ENCODE results near the gene PXT1.
A peak's percentile ranks its signal among the peaks of the same experiment; 100 is the strongest.
"Not testable (repeated sequence)": the region's sequence is repeated elsewhere in the genome, so short reads cannot be mapped to it uniquely, and the experiment has no call there.

PXT1 gene

DNA sequence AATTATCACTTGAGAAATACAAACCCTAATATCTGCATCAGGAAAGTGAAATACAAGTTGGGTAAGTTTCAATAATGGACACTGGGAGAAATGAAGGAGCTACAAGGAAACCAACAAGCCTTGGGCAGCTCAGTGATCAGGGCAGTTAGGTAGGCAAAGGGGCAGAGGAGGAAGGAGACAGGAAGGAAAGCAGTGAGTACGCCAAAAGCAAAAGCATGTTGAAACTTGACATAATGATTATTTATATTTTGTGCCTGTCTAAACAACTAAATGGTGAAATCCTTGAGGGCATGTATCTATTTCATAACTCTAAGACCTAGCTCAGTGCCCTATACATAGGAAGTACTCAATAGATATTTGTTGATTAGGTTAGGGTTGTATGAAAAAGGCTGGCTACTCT, 23.3 kb downstream of the PXT1 start:
- no peak for TF ChIP-seq POLR2AphosphoS5 (IDR thresholded peaks at IDR 0.05; ENCODE audit: low read depth, low read length)
- no peak for TF ChIP-seq POLR2A (IDR thresholded peaks at IDR 0.05; ENCODE audit: low read depth, low read length)
- no peak for TF ChIP-seq TAF1 (IDR thresholded peaks at IDR 0.05; ENCODE audit: borderline replicate concordance, low read depth, low read length)
- FAIRE-seq, result no peak
- no peak for DNase-seq (ENCODE audit: insufficient read length)

DNA sequence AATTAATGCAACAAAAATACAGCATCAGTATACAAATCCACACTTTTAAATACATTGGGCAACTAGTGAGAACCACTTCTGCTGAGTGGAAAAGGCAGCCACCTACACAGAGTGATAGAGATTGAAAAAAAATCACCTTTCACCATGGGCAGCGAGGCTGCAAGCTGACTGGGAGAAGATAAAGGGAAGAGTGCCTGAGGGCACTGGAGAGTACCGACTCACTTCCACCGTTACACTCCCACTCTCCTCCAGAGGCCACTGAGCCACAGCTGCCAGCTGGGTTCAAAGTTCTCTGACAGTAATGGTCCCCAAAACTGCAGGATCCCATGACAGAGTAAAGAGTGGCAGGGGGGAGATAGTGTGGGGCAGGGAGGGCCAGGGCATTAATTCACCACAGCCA, 24.1 kb downstream of the PXT1 start:
- no peak for DNase-seq (ENCODE audit: insufficient read length)
- FAIRE-seq, result no peak
- no peak for TF ChIP-seq POLR2A (IDR thresholded peaks at IDR 0.05; ENCODE audit: low read depth, low read length)
- no peak for TF ChIP-seq TAF1 (IDR thresholded peaks at IDR 0.05; ENCODE audit: borderline replicate concordance, low read depth, low read length)
- TF ChIP-seq POLR2AphosphoS5 (IDR thresholded peaks at IDR 0.05; ENCODE audit: low read depth, low read length), result no peak

- no peak for DNase-seq (ENCODE audit: insufficient read length)
- TF ChIP-seq TAF1 (IDR thresholded peaks at IDR 0.05; ENCODE audit: borderline replicate concordance, low read depth, low read length), result no peak
- no peak for TF ChIP-seq POLR2A (IDR thresholded peaks at IDR 0.05; ENCODE audit: low read depth, low read length)
- no peak for TF ChIP-seq POLR2AphosphoS5 (IDR thresholded peaks at IDR 0.05; ENCODE audit: low read depth, low read length)
- no peak for FAIRE-seq
Observed at GRCh38 chr6:36414481-36414880, 28.2 kb downstream of the PXT1 start.

- TF ChIP-seq TAF1 (IDR thresholded peaks at IDR 0.05; ENCODE audit: borderline replicate concordance, low read depth, low read length) (no peak), POLR2A (IDR thresholded peaks at IDR 0.05; ENCODE audit: low read depth, low read length) (no peak), POLR2AphosphoS5 (IDR thresholded peaks at IDR 0.05; ENCODE audit: low read depth, low read length) (no peak)
- DNase-seq (ENCODE audit: insufficient read length) (no peak), FAIRE-seq (no peak)
Observed at GRCh38 chr6:36413489-36414480, 28.9 kb downstream of the PXT1 start.

DNA sequence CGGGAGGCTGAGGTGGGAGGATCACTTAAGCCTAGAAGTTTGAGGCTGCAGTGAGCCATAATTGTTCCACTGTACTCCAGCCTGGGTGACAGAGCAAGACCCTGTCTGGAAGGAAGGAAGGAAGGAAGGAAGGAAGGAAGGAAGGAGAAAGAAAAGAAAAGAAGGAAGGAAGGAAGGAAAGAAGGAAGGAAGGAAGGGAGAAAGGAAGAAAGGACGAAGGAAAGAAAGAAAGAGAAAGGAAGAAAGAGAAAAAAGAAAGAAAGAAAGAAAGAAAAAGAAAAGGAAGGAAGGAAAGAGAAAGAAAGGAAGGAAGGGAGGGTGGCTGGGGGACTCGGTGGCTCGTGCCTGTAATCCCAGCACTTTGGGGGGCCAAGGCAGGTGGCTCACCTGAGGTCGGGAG, 32.9 kb downstream of the PXT1 start:
- not testable (repeated sequence) for FAIRE-seq; DNase-seq (ENCODE audit: insufficient read length)

GRCh38 chr6:36404164-36404563, 38.5 kb downstream of the PXT1 start:
- FAIRE-seq, result no peak
- no peak for DNase-seq (ENCODE audit: insufficient read length)
- TF ChIP-seq TAF1 (IDR thresholded peaks at IDR 0.05; ENCODE audit: borderline replicate concordance, low read depth, low read length) (no peak), POLR2A (IDR thresholded peaks at IDR 0.05; ENCODE audit: low read depth, low read length) (no peak), POLR2AphosphoS5 (IDR thresholded peaks at IDR 0.05; ENCODE audit: low read depth, low read length) (no peak)

DNA sequence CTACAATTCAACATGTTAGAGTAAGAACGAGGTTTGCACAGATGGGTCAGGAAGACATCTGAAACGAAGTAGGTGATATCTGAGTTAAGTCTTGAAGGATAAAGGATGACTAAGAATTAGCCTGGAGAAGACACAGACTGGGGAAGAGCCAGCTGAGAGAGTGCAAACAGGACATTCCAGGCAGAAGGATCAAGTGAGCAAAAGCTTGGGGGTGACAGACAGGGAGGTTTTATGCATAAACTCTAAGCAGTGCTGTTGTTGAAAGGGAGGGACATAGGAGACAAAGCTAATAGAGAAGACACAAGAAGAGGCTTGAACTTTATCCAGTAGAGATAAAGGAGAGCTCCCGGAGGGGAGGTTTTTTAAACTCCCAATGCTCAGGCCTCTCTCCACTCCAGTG, 40.2 kb downstream of the PXT1 start:
- TF ChIP-seq POLR2A (IDR thresholded peaks at IDR 0.05; ENCODE audit: low read depth, low read length) (no peak), POLR2AphosphoS5 (IDR thresholded peaks at IDR 0.05; ENCODE audit: low read depth, low read length) (no peak), TAF1 (IDR thresholded peaks at IDR 0.05; ENCODE audit: borderline replicate concordance, low read depth, low read length) (no peak)
- FAIRE-seq (no peak), DNase-seq (ENCODE audit: insufficient read length) (no peak)

DNA sequence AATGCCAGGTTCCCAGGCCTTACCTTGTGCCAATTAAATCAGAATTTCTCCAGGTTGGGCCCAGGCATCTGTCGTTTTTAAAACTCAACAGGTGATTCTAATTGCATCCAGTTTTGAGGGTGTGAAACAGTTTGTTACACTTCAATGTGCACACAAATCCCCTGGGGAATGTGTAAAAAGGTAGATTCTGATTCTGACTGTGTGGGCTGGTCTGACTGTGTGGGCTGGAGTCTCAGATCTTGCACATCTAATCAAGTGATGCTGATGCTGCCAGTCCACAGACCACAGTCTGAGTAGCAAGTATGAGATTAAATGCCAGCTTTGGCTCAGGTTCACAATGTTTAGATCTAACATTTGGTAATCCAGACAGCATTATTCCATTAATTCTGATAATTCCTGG, 42.7 kb downstream of the PXT1 start:
- FAIRE-seq, result no peak
- DNase-seq (ENCODE audit: insufficient read length), result no peak
- TF ChIP-seq POLR2AphosphoS5 (IDR thresholded peaks at IDR 0.05; ENCODE audit: low read depth, low read length) (no peak), POLR2A (IDR thresholded peaks at IDR 0.05; ENCODE audit: low read depth, low read length) (no peak), TAF1 (IDR thresholded peaks at IDR 0.05; ENCODE audit: borderline replicate concordance, low read depth, low read length) (no peak)

GRCh38 chr6:36392621-36393020, 50.0 kb downstream of the PXT1 start:
- TF ChIP-seq POLR2AphosphoS5 (IDR thresholded peaks at IDR 0.05; ENCODE audit: low read depth, low read length) (no peak), TAF1 (IDR thresholded peaks at IDR 0.05; ENCODE audit: borderline replicate concordance, low read depth, low read length) (no peak), POLR2A (IDR thresholded peaks at IDR 0.05; ENCODE audit: low read depth, low read length) (no peak)
- FAIRE-seq, result no peak
- no peak for DNase-seq (ENCODE audit: insufficient read length)

DNA sequence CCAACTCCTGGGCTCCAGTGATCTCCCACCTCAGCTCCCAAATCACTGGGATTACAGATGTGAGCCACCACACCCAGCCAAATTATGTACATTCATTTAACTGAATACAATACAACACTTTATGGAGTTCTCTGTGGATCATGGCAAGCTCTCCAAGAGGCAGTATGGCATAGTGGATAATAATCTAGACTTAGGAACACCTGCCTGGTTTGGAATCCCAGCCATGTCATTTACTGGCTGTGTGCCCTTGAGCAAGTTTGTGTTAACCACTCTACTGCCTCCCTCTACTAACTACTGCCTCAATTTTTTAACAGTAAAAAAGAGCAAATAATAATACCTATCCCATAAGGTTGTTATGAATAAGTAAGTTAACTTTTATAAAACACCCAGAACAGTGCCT, 53.3 kb downstream of the PXT1 start:
- TF ChIP-seq POLR2AphosphoS5 (IDR thresholded peaks at IDR 0.05; ENCODE audit: low read depth, low read length) (no peak), TAF1 (IDR thresholded peaks at IDR 0.05; ENCODE audit: borderline replicate concordance, low read depth, low read length) (no peak), POLR2A (IDR thresholded peaks at IDR 0.05; ENCODE audit: low read depth, low read length) (no peak)
- FAIRE-seq (no peak), DNase-seq (ENCODE audit: insufficient read length) (no peak)

DNA sequence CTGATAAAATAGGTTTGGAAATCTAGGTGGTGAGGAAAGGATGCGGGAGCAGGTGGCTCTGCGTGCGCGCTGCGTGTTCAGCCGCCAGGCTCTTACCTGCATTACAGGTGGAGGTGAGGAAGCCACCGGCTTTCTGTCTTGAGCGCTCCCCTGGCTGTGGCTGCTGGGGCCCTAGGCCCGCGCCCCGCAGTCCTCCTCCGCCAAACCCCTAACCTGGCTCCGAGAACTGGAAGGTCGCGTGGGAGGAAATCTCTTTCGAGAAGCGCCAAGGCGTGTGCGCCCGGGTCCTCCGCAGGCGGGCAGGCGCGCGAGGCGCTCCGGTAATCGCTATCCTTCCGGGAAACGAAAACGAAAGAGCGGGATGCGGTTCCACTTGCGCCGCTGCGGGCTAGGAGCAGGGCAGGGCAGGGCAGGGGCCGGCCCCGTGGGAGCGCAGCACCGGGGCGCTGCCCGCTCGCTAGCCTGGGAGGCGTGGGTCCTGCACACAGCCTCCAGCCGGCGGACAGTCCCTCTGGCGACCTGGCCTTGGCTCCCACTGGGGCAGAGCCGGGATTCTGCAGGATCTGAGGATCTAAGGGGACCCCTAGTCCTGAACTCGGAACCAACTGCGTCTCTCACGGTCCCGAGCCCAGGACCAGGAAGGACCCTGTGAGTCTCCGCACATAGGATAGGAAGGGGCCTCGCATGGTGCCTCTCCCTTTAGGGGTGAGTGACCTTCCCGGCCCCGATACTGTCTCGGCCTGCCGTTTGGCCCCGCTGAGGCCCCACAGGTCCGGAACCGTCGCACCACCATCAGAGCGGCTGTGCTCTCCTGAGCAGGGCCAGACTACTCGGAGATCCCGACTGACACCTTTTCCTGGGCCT, 55.0 kb downstream of the PXT1 start, which contains the start of gene ETV7:
ETV7 (minus strand) TSS at position 230 of the 864 bp plus-strand sequence; CDS start at position 102, 128 bp downstream.
- no peak for FAIRE-seq
- DNase-seq (ENCODE audit: insufficient read length), result peak; percentile 53

More for the DNA sequence above, 55.0 kb downstream of the PXT1 start, which contains the start of gene ETV7:
- TF ChIP-seq TAF1 (IDR thresholded peaks at IDR 0.05; ENCODE audit: borderline replicate concordance, low read depth, low read length) (no peak), POLR2AphosphoS5 (IDR thresholded peaks at IDR 0.05; ENCODE audit: low read depth, low read length) (no peak), POLR2A (IDR thresholded peaks at IDR 0.05; ENCODE audit: low read depth, low read length) (no peak)

All from GM12892 (cell line).